ENCODE results near the gene PCNX3. TPM values are rescaled to one million over a fixed set of nuclear protein-coding genes. Genes with fewer than 3 reads are reported as not detected.

The PCNX3 gene
- total RNA-seq, 3 donors from 2014 or later, result 13.4 to 21.0 (median 20.1) TPM

- Histone ChIP-seq H3K4me3 (no peak overlapping the region), H3K4me1 (peaks cover 26 to 33% of the 10 kb centered on the region in 2 donors), H3K36me3 (no peaks in the 10 kb centered on the region), H3K27me3 (no peaks in the 10 kb centered on the region), H3K27ac (peak overlapping the region; percentile 89 to 95), H3K9me3 (no peaks in the 10 kb centered on the region)
- no peak for DNase-seq (ENCODE audit: low spot score in 2 of 2)
- intact Hi-C loops (cut with DNase I; ENCODE audit: low total_unique reads), result no loop called here
- no peak for TF ChIP-seq POLR2A (IDR thresholded peaks at IDR 0.05)
- no peak for TF ChIP-seq POLR2AphosphoS5 (IDR thresholded peaks at IDR 0.05)
- no peak for TF ChIP-seq CTCF (IDR thresholded peaks at IDR 0.05)
These were observed 35.7 kb downstream of the PCNX3 start for GRCh38 chr11:65651339-65651588.

GRCh38 chr11:65651589-65652510 is 36.3 kb downstream of the PCNX3 start:
- DNase-seq (ENCODE audit: low spot score in 2 of 2), result peak; percentile 67 to 68
- TF ChIP-seq CTCF (IDR thresholded peaks at IDR 0.05) (no peak), POLR2A (IDR thresholded peaks at IDR 0.05) (no peak), POLR2AphosphoS5 (IDR thresholded peaks at IDR 0.05) (no peak)
- Histone ChIP-seq H3K4me3 (peak overlapping the region; percentile 52 to 82 (median 58)), H3K9me3 (no peaks in the 10 kb centered on the region), H3K4me1 (peaks cover 26 to 33% of the 10 kb centered on the region in 2 donors), H3K27me3 (no peaks in the 10 kb centered on the region), H3K36me3 (no peaks in the 10 kb centered on the region), H3K27ac (peak overlapping the region; percentile 89 to 95)
- intact Hi-C loops (cut with DNase I; ENCODE audit: low total_unique reads), result no loop called here

- Histone ChIP-seq H3K27me3 (no peaks in the 10 kb centered on the region), H3K4me1 (peaks cover 26 to 33% of the 10 kb centered on the region in 2 donors), H3K4me3 (peak overlapping the region; percentile 52 to 82 (median 58)), H3K9me3 (no peaks in the 10 kb centered on the region), H3K36me3 (no peaks in the 10 kb centered on the region), H3K27ac (peak overlapping the region; percentile 89 to 95)
- intact Hi-C loops (cut with DNase I; ENCODE audit: low total_unique reads), result no loop called here
- TF ChIP-seq POLR2A (IDR thresholded peaks at IDR 0.05) (peak; percentile 56), CTCF (IDR thresholded peaks at IDR 0.05) (no peak), POLR2AphosphoS5 (IDR thresholded peaks at IDR 0.05) (peak; percentile 84 to 89 (median 88))
- peak; percentile 88 to 92 for DNase-seq (ENCODE audit: low spot score in 2 of 2)
These were observed 37.1 kb downstream of the PCNX3 start for GRCh38 chr11:65652511-65653228.

- DNase-seq (ENCODE audit: low spot score in 2 of 2), result no peak
- peaks cover 26 to 33% of the 10 kb centered on the region in 2 donors for H3K4me1 ChIP-seq
- H3K9me3 ChIP-seq, result no peaks in the 10 kb centered on the region
- H3K4me3 ChIP-seq, result peak overlapping the region; percentile 52 to 82 (median 58)
- H3K36me3 ChIP-seq, result no peaks in the 10 kb centered on the region
- no peak for TF ChIP-seq POLR2AphosphoS5 (IDR thresholded peaks at IDR 0.05)
- no peak for TF ChIP-seq POLR2A (IDR thresholded peaks at IDR 0.05)
- H3K27ac ChIP-seq, result peak overlapping the region; percentile 89 to 95
- intact Hi-C loops (cut with DNase I; ENCODE audit: low total_unique reads), result no loop called here
- H3K27me3 ChIP-seq, result no peaks in the 10 kb centered on the region
These were observed 38.0 kb downstream of the PCNX3 start for GRCh38 chr11:65653229-65654225.
